Stimulated activated effector memory CD8-positive, alpha-beta T cell treated with anti-CD3 and anti-CD28 coated beads, Interleukin-12 subunit alpha, Interleukin-12 subunit beta, amount 100 ng/mL, for 72 hours (primary cell): Measurements from ENCODE around the gene FUT1.

Experiments used
- ATAC-seq: fragments of 150-1000 bp; cut with Tn5 transposase; 2 replicates; pipeline ENCODE4 v1.10.0; 2021
- DNase-seq, 2 donors: peaks; one replicate each; pipeline ENCODE4 v3.0.0; 2021 to 2022; ENCODE audit warnings: low spot score in 2 of 2
- H3K27ac Mint-ChIP-seq: one replicate; pipeline ENCODE4 v1.8.0; 2022; ENCODE audit warnings: mild to moderate bottlenecking, mixed read lengths
- H3K36me3 Mint-ChIP-seq: one replicate; pipeline ENCODE4 v1.8.0; 2022; ENCODE audit warnings: mild to moderate bottlenecking, mixed read lengths
- H3K4me1 Mint-ChIP-seq: one replicate; pipeline ENCODE4 v1.8.0; 2022; ENCODE audit warnings: mixed read lengths
- H3K4me3 Mint-ChIP-seq: one replicate; pipeline ENCODE4 v1.8.0; 2022; ENCODE audit warnings: mild to moderate bottlenecking, mixed read lengths
- H3K9me3 Mint-ChIP-seq: one replicate; pipeline ENCODE4 v1.8.0; 2022; ENCODE audit warnings: mixed read lengths

FUT1 gene

DNA sequence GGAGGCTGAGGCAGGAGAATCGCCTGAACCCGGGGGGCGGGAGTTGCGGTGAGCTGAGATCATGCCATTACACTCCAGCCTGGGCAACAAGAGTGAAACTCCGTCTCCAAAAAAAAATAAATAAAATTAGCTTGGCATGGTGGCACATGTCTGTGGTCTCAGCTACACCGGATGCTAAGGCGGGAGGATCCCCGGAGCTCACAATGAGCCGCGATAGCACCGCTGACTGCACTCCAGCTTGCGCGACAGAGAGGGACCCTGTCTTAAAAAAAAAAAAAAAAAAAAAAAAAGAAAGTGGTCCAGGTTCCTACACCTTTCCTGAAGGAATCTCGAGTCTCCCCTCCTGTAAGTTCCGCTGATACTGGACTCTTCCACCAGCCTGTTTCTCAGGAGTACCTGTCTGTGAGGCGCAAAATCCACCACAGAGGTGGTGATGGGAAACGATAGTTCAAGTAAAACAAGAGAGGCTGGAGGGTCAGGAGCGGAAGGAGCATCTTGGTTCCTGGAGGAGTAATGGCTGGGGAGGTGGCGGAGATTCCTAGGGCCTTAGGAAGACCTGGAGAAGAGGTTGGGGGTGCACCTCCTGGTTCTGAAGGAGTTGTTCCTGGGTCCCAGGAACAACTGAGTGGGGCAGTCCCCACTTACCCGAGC is 471 bp downstream of the FUT1 start:
- H3K27ac Mint-ChIP-seq, result no peak overlapping the region
- no peaks in the 10 kb centered on the region for H3K9me3 Mint-ChIP-seq
- no peak for DNase-seq
- H3K36me3 Mint-ChIP-seq, result no peaks in the 10 kb centered on the region
- no peak for ATAC-seq
- peaks cover 22% of the 10 kb centered on the region for H3K4me1 Mint-ChIP-seq
- peak overlapping the region; percentile 65 for H3K4me3 Mint-ChIP-seq

DNA sequence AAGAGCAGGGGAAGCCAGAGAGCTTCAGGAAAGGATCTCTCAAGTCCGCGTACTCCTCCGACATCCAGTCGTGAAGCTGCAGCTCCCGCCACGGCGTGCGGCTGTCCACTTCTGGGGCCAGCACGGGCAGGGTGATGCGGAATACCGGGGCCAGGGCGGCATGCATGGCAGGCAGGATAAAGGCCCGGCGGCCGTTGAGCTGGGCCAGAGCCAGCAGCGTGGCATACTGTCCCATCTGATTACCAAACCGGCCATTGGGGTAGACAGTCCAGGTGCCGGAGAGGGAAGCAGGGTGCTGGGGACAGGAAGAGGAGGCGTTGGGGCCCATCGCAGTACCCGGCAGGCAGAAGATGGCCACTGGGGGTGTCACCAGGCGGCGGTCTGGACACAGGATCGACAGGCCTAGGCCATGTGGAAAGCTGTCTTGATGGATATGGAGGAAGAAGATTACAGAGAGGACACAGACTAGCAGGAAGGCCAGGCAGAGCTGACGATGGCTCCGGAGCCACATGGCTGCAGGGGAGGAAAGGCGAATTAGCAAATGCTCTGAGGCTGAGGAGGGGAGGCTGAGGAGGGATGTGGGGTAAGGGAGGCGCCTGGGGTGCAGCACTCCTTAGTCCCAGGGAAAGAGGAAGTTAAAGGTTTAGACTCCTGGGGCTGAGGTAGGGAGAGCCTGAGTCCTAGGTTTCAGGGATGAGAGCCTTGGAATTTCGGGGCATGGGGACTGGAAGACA is 1.5 kb downstream of the FUT1 start:
- DNase-seq (no peak), ATAC-seq (no peak)
- Mint-ChIP-seq H3K4me1 (peaks cover 30% of the 10 kb centered on the region), H3K9me3 (no peaks in the 10 kb centered on the region), H3K36me3 (no peaks in the 10 kb centered on the region), H3K4me3 (peak overlapping the region; percentile 65), H3K27ac (peak overlapping the region; percentile 68)

DNA sequence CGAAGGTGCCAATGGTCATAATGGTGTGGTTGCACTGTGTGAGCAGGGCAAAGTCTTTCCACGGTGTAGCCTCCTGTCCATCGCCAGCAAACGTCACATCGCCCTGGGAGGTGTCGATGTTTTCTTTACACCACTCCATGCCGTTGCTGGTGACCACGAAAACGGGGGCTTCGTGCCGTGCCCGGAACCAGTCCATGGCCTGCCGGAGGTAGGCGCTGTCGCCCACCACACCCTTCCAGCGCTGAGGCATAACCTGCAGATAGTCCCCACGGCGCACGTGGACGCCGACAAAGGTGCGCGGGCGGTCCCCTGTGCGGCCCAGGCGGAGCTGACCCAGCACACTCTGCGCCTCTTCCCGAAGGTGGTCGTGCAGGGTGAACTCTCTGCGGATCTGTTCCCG is 2.1 kb downstream of the FUT1 start:
- Mint-ChIP-seq H3K4me1 (peaks cover 36% of the 10 kb centered on the region), H3K27ac (no peak overlapping the region), H3K4me3 (no peak overlapping the region), H3K9me3 (no peaks in the 10 kb centered on the region), H3K36me3 (no peaks in the 10 kb centered on the region)
- ATAC-seq (no peak), DNase-seq (no peak)

- no peak for DNase-seq
- Mint-ChIP-seq H3K9me3 (no peaks in the 10 kb centered on the region), H3K36me3 (no peaks in the 10 kb centered on the region), H3K4me3 (no peak overlapping the region), H3K4me1 (peaks cover 38% of the 10 kb centered on the region), H3K27ac (no peak overlapping the region)
- ATAC-seq, result no peak
Measured at GRCh38 chr19:48749571-48750198, 2.8 kb downstream of the FUT1 start.

DNA sequence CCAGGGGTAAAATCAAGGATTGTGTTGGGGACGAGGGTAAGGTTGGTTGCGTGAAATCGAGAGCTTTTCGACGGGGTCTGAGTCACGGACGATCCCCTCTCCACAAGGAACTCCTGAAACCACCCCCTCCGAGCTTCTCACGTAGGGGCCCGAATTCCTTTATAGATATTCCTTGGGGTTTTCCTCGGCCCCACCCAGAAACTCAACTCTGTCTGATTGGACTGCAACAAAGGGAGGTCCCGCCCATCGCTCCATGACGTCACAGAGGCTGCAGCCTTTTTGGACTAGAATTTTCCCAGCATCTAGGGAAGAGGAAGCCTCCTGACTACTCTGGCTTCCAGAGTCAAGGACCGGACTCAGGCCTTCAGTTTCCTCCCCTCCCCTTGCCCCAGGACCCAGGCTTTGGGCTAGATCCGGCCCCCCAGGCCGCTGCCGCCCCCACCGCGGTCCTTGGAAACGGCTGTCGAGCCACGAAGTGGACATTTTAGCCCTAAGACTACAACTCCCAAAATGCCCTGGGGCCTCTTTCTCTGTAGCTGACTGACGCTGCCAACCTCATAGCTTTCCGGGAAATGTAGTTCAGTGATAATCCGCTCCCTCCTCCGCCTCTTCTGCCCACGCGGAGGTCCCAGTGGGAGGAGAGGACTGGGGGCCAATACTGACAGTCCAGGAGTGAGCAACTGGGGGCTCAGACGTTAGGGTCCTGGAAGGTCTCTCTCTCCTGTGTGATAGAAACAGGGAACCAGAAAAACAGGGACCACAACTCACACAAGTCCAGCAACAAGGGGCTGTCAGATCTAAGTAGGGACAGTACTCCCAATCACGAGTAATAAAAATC is 5.5 kb downstream of the FUT1 start, which contains the start of gene IZUMO1:
IZUMO1 (minus strand) TSS at position 172 of the 838 bp plus-strand sequence. CDS start 1,050 bp downstream, outside the sequence.
- H3K36me3 Mint-ChIP-seq, result no peaks in the 10 kb centered on the region
- peak within 1 kb of the TSS; percentile 40 for H3K4me3 Mint-ChIP-seq
- ATAC-seq, result peak; percentile 82
- peak in 1 of 2 donors; percentile 78 for DNase-seq
- H3K27ac Mint-ChIP-seq, result no peak within 1 kb of the TSS
- peaks cover 24% of the 10 kb centered on the region for H3K4me1 Mint-ChIP-seq
- H3K9me3 Mint-ChIP-seq, result no peaks in the 10 kb centered on the region

- Mint-ChIP-seq H3K4me3 (peak overlapping the region; percentile 40), H3K4me1 (peaks cover 18% of the 10 kb centered on the region), H3K27ac (no peak overlapping the region), H3K36me3 (no peaks in the 10 kb centered on the region), H3K9me3 (no peaks in the 10 kb centered on the region)
- no peak for ATAC-seq
- no peak for DNase-seq
Measured at GRCh38 chr19:48746110-48746509, 6.3 kb downstream of the FUT1 start.

DNA sequence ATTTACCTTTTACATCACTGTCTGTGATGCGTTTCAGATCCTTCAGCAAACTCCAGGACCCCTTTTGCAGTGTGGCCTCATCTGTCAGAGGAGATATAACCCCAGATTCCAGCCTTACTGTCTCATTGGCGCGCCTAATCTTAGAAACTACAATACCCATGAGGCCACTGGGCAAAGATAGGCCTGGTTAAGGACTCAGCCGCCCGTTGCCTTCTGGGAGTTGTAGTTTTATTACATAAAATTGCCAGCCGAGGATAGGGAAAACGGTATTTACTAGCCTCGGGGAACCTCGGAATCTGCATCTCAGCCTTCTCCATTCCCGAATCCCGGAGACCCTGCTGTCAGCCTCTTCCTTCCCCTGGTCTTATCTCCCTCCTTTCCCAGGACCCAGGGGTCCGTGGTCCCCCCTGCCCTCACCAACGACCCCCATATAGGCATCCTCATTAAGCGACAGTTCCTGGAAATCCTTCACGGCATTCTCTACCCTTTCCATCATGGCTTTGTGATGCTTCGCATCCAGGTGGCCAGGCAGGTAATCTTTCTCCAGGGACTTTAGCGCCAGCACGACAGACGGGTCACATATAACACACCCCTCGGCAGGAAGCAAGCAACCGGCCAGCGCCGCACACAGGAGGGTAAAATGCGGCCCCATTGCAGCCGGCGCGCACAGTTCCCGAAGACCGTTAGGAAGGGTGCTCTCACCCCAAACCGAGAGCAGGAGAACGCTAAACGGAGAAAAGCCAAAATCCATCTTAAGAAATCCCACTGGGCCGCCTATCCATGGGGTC is 7.0 kb downstream of the FUT1 start:
- no peak overlapping the region for H3K27ac Mint-ChIP-seq
- DNase-seq (peak in 1 of 2 donors; percentile 66), ATAC-seq (peak; percentile 83)
- H3K9me3 Mint-ChIP-seq, result no peaks in the 10 kb centered on the region
- peaks cover 16% of the 10 kb centered on the region for H3K4me1 Mint-ChIP-seq
- H3K4me3 Mint-ChIP-seq, result peak overlapping the region; percentile 40
- H3K36me3 Mint-ChIP-seq, result no peaks in the 10 kb centered on the region

DNA sequence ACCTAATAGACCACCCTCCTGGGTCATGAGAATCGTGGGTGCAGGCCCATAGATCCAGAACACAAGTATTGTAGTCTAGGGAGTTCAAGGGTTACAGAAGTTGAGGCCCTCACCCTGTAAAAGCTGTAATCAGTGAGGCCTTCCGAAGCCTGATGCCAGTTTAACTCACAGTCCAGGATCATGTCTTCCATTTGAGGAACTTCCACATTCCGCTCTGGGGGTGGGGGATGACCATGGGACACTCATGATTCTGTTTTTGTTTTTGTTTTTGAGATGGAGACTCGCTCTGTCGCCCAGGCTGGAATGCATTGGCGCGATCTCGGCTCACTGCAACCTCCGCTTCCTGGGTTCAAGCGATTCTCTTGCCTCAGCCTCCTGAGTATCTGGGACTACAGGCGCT is 10.3 kb downstream of the FUT1 start:
- Mint-ChIP-seq H3K4me3 (no peak overlapping the region), H3K4me1 (peaks cover 27% of the 10 kb centered on the region), H3K27ac (no peak overlapping the region), H3K36me3 (no peaks in the 10 kb centered on the region), H3K9me3 (no peaks in the 10 kb centered on the region)
- no peak for DNase-seq
- no peak for ATAC-seq

DNA sequence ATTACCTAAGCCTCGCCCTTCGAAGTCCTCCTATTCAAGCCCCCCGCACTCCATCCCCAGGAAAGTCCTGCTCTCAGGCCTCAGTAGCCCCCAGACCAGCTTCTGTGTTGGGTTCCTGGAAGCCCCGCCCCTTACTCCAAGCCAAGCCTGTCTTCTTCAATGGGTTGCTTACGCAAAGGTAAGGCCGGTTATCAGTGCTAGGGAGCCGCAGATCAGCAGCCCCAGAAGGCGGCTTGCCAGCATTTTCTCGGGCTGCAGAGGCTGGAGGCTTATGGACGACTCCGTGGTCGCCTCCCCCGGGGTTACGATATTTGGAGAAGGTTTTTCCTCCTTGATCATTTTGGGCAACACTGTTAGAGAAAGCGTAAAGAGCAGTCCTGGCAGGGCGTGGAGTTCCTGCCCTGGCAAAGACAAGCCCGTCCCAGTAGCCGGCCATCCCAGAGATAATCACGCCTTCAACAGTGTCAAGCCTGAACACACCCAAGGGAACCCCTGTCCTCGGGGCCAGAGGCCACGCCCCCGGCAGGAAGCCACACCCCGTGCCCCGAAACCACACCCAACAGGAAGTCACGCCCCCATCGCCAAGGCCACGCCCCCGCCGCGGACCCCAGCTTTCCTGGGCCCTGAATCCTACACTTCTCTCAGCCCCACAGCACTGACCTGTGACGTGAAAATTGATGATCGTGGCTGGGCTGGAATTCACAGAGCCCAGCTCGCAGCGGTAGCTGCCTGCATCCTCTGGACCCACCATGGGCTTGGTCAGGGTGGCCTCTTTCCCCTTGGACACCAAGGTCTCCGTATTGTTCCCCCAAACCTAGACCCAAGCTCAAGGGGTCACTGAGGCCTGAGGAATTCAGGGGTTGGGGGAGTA is 11.1 kb downstream of the FUT1 start:
- Mint-ChIP-seq H3K4me3 (no peak overlapping the region), H3K27ac (no peak overlapping the region), H3K4me1 (peaks cover 23% of the 10 kb centered on the region), H3K9me3 (no peaks in the 10 kb centered on the region), H3K36me3 (no peaks in the 10 kb centered on the region)
- DNase-seq (peak in 1 of 2 donors; percentile 74), ATAC-seq (no peak)

DNA sequence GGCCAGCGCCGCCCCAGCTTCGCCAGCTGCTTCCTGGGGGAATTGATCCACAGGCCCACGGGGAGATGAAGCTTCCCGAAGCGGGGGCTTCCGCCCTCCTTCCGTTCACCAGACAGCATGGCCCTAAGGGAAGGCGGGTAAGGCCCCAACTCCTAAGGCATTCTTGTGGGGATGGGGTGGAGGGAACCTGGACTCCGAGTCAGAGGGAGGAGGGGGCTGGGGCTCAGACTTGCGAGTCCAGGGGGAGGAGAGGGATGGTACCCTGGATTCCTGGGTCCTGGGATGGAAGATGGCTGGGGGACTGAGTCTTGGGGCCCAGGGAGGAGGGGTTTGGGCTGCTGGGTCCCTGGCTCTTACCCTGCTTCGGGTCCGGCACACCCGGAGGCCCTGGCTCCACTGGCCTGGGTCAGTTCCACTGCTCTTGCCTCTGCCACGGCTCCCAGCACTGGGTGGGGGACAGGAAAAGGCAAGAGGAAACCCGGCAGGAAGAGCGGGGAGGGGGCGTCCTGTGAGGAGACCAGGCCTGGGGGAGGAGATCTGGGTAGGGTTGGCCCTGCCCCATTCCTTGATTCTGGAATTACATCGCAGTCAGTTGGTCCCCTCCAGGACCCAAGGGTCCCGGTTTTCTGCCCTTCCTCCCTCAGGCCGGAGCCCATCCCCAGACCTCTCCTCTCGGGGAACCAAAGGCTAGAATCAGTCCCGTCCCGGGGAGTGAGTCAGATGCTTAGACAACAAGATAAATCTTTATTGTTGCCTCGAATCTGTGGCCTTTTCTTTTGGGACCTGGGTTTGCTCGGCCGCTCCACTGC is 12.1 kb downstream of the FUT1 start, which contains the start of gene RASIP1:
RASIP1 (minus strand) TSS at position 447 of the 809 bp plus-strand sequence; CDS start at position 119, 328 bp downstream.
- peaks cover 13% of the 10 kb centered on the region for H3K4me1 Mint-ChIP-seq
- H3K36me3 Mint-ChIP-seq, result no peaks in the 10 kb centered on the region
- peak within 1 kb of the TSS; percentile 64 for H3K4me3 Mint-ChIP-seq
- no peaks in the 10 kb centered on the region for H3K9me3 Mint-ChIP-seq
- no peak for DNase-seq
- no peak within 1 kb of the TSS for H3K27ac Mint-ChIP-seq
- no peak for ATAC-seq

DNA sequence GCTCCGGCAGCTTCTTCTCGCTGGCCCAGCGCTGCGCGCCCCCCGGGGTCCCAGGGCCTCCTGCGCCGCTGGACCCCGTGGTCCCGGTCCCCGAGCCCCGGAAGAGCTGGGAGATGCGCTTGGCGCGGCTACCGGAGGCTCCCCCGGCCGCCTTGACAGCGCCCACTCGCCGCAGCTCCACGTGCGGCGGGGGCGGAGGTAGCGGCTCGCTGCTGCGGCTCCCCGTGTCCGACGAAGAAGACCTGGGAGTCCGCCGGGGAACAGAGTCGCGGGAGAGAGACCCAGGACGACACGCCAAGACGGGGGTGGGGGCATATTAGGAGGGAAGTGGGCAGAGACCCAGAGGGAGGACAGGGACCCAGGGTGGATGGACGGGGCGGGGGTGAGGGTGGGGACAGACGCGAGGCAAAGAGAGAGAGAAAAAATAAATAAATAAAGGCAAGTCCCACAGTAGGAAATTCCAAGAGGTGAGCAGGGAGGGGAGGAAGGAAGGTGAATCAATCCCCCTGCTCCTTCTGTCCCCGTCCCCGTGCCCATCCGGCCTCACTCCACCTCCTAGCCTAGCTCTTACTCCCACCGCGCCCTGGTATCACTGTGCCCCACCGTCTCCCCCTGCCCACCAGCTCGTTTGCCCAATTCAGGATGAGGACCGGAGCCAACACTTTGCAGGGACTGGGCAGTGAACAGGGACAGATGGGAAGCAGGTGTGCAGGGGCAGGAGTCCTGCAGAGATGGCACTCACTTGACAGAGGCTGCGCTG is 12.9 kb downstream of the FUT1 start:
- no peak for DNase-seq
- ATAC-seq, result peak; percentile 0
- no peak overlapping the region for H3K27ac Mint-ChIP-seq
- peak overlapping the region; percentile 64 for H3K4me3 Mint-ChIP-seq
- H3K36me3 Mint-ChIP-seq, result no peaks in the 10 kb centered on the region
- H3K9me3 Mint-ChIP-seq, result no peaks in the 10 kb centered on the region
- peaks cover 11% of the 10 kb centered on the region for H3K4me1 Mint-ChIP-seq

DNA sequence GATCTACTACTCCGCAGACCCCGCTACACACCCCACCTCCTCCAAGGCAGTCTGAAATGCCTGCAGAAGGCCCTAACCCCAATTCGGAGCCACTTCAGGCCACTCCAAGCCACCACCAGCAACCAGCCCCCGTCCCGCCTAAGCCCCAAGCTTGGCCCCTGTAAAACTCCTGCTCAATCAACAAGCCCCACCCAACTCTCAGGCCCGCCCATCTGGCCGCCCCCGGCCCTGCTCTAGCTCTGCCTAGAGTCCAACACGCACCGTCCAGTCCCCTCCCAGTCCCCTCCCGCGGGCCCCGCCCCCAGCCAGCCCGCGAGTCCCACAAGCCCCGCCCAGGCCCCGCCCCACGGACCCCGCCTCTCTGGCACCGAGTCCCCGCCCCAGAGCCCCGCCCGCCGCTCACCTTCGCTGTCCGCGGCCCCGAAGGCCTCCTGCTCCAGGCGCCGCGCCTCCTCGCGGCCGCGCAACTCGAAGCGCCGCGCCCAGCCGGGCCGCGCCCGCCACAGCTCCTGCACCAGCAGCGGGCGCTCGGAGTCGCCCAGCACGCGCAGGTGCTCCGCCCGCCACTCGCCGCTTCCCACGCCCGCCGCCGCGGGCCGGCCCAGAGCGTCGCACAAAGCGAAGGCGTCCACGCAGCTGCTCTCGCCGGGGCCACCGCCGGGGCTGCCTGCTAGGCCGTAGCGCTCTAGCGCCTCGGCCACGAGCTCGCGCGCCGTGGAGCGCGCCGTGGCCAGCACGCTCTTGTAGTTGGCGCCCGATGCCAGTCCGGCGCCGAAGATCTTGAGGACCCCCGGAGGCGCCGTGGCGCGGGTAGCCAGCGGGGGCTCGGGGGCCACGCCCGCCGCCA is 13.7 kb downstream of the FUT1 start:
- peak overlapping the region; percentile 64 for H3K4me3 Mint-ChIP-seq
- H3K4me1 Mint-ChIP-seq, result peaks cover 11% of the 10 kb centered on the region
- no peak overlapping the region for H3K27ac Mint-ChIP-seq
- DNase-seq (peak; percentile 85 to 93), ATAC-seq (peak; percentile 94)
- H3K36me3 Mint-ChIP-seq, result no peaks in the 10 kb centered on the region
- no peaks in the 10 kb centered on the region for H3K9me3 Mint-ChIP-seq
